Hepatocyte (in vitro differentiated cells): Measurements from ENCODE around the gene ADAM17. TPM values are rescaled to one million over a fixed set of nuclear protein-coding genes. Genes with fewer than 3 reads are reported as not detected.
"Not testable (repeated sequence)": the region's sequence is repeated elsewhere in the genome, so short reads cannot be mapped to it uniquely, and the experiment has no call there.

Experiments
- DNase-seq: peaks from one replicate; pipeline ENCODE4 v3.0.0-alpha.2; 2016; ENCODE audit warnings: low spot score
- H2AFZ ChIP-seq: fragments of 200-600 bp; sonication (generic); 2 replicates; pipeline ENCODE4 v1.6.0; 2016; ENCODE audit warnings: antibody characterized with exemption, mild to moderate bottlenecking
- H3K27ac ChIP-seq: fragments of 200-600 bp; sonication (generic); 2 replicates; pipeline ENCODE4 v1.5.1; 2016; ENCODE audit warnings: mild to moderate bottlenecking
- H3K27me3 ChIP-seq: fragments of 200-600 bp; sonication (generic); 2 replicates; pipeline ENCODE4 v1.6.1; 2016
- H3K36me3 ChIP-seq: fragments of 200-600 bp; sonication (generic); replicated peaks from 2 replicates; pipeline ENCODE4 v1.5.1; 2016; ENCODE audit warnings: low read depth; ENCODE audit not compliant: insufficient read depth
- H3K4me1 ChIP-seq: fragments of 200-600 bp; sonication (generic); 2 replicates; pipeline ENCODE4 v1.5.1; 2016; ENCODE audit warnings: mild to moderate bottlenecking, moderate library complexity; ENCODE audit not compliant: insufficient read depth
- H3K4me2 ChIP-seq: fragments of 200-600 bp; sonication (generic); 2 replicates; pipeline ENCODE4 v1.6.0; 2016
- H3K4me3 ChIP-seq: fragments of 200-600 bp; sonication (generic); 2 replicates; pipeline ENCODE4 v1.5.1; 2016; ENCODE audit warnings: mild to moderate bottlenecking
- H3K79me2 ChIP-seq: fragments of 200-600 bp; sonication (generic); 2 replicates; pipeline ENCODE4 v1.6.0; 2017; ENCODE audit warnings: mild to moderate bottlenecking
- H3K9me2 ChIP-seq: fragments of 200-600 bp; sonication (generic); replicated peaks from 2 replicates; pipeline ENCODE4 v1.6.0; 2017; ENCODE audit warnings: mild to moderate bottlenecking; ENCODE audit not compliant: insufficient read depth
- H3K9me3 ChIP-seq: fragments of 200-600 bp; sonication (generic); 2 replicates; pipeline ENCODE4 v1.5.1; 2016; ENCODE audit warnings: low read depth, mild to moderate bottlenecking
- H4K20me1 ChIP-seq: fragments of 200-600 bp; sonication (generic); 2 replicates; pipeline ENCODE4 v1.6.0; 2016; ENCODE audit warnings: mild to moderate bottlenecking; ENCODE audit not compliant: insufficient read depth, poor library complexity, severe bottlenecking
- CTCF ChIP-seq: fragments of 200-600 bp; sonication (generic); IDR thresholded peaks from 2 replicates; pipeline ENCODE4 v1.5.1; 2016; ENCODE audit warnings: antibody characterized with exemption, mild to moderate bottlenecking; ENCODE audit not compliant: poor library complexity
- EZH2 ChIP-seq: fragments of 200-600 bp; sonication (generic); IDR thresholded peaks from 2 replicates; pipeline ENCODE4 v1.6.1; 2016; ENCODE audit warnings: antibody characterized with exemption, mild to moderate bottlenecking, borderline replicate concordance
- EZH2phosphoT487 ChIP-seq: fragments of 200-600 bp; sonication (generic); IDR thresholded peaks from one replicate; pipeline ENCODE4 v1.6.1; 2018; ENCODE audit warnings: antibody characterized with exemption, mild to moderate bottlenecking, low read depth, moderate library complexity; ENCODE audit not compliant: unreplicated experiment, severe bottlenecking
- WGBS: methylation state at CpG from one replicate; pipeline ENCODE4 v1.1.6; 2016; ENCODE audit warnings: low lambda C conversion rate; ENCODE audit errors: missing lambda C conversion rate; 5-methylcytosine and 5-hydroxymethylcytosine counted together
- polyA plus RNA-seq: library from polyadenylated mRNA; unstranded; fragments of >200 nt; fragmentation: Nextera tagmentation; extraction: Ambion mirVana; gene quantifications from 2 replicates; pipeline ENCODE4 v1.2.1, GENCODE V29; 2016
- total RNA-seq: library from RNA; depleted of rRNA; stranded (reverse); fragments of >200 nt; gene quantifications from 2 replicates; pipeline ENCODE4 v1.2.3, GENCODE V29; 2014

ADAM17 gene
- total and polyA plus RNA-seq, 2 experiments from 2014 or later: 20.5 to 30.2 TPM

GRCh38 chr2:9599430-9599829, 43.8 kb upstream of the ADAM17 start:
- TF ChIP-seq EZH2: no peak
- no peak for TF ChIP-seq CTCF
- H3K9me2 ChIP-seq: no peaks in the 10 kb centered on the region
- WGBS: 100% methylated on average over 1 of the region's 1 CpG

DNA sequence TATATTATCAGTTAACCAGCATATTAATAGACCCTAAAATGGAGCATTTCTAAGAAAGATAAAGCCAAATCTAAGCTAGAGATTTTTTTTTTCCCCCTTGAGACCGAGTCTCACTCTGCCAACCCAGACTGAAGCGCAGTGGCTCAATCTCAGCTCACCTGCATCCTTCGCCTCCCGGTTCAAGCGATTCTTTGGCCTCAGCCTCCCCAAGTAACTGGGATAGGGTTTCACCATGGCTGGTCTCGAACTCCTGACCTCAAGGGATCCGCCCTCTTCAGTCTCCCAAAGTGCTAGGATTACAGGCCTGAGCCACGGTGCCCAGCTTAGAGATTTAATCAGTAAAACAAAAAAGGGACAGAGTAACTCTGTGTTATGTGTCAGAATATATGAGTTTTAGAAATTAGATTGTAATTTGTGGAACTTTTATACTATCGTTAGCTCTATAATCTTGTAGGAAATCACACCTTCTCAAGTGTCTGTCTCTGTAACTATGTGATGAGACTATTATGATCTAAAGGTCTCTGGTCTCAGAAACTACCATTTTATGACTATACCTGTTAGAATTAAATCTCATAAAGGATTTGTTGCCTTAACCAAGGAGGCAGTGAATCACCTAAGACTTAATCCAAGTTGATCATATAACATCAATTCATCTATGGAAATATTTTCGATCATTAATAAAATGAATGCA, 41.1 kb upstream of the ADAM17 start:
- Histone ChIP-seq H4K20me1 (peaks cover 59% of the 10 kb centered on the region), H3K4me2 (no peak overlapping the region), H3K79me2 (peaks cover 100% of the 10 kb centered on the region), H3K4me3 (no peak overlapping the region), H3K27ac (no peak overlapping the region), H3K4me1 (no peaks in the 10 kb centered on the region), H3K9me3 (peaks cover 24% of the 10 kb centered on the region), H2AFZ (no peak overlapping the region), H3K36me3 (no peaks in the 10 kb centered on the region), H3K9me2 (no peaks in the 10 kb centered on the region), H3K27me3 (no peaks in the 10 kb centered on the region)
- no peak for DNase-seq
- 94% methylated on average over 10 of the region's 10 CpGs for WGBS
- no peak for TF ChIP-seq EZH2
- no peak for TF ChIP-seq CTCF
- TF ChIP-seq EZH2phosphoT487: no peak

More at GRCh38 chr2:9599430-9599829, 43.8 kb upstream of the ADAM17 start:
- H3K4me3 ChIP-seq: no peak overlapping the region
- H3K36me3 ChIP-seq: no peaks in the 10 kb centered on the region
- H3K4me1 ChIP-seq: no peaks in the 10 kb centered on the region
- no peak overlapping the region for H2AFZ ChIP-seq
- no peaks in the 10 kb centered on the region for H3K27me3 ChIP-seq
- no peak for DNase-seq
- H3K79me2 ChIP-seq: peaks cover 100% of the 10 kb centered on the region
- peaks cover 24% of the 10 kb centered on the region for H3K9me3 ChIP-seq
- H3K27ac ChIP-seq: no peak overlapping the region
- H3K4me2 ChIP-seq: no peak overlapping the region
- peaks cover 58% of the 10 kb centered on the region for H4K20me1 ChIP-seq

DNA sequence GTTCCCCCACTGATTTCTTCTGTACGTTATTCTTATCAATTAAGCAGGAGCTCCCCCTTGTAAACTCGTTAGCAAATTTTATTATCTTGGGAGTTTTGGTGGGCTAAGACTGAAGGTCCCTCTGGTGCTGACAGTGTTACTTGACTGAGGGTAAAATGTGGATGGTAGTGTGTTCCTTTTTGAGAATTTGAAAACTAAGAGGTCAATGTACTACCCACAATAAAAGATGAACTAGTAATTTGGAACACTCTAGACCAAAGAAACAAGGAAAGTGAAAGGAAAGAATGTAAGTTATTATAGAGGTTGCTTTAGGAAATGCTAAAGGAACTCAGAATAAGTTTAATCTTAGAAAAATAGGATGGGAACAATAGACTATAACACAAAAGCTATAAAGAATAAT, 40.1 kb upstream of the ADAM17 start:
- H3K4me2 ChIP-seq: no peak overlapping the region
- peaks cover 67% of the 10 kb centered on the region for H4K20me1 ChIP-seq

DNA sequence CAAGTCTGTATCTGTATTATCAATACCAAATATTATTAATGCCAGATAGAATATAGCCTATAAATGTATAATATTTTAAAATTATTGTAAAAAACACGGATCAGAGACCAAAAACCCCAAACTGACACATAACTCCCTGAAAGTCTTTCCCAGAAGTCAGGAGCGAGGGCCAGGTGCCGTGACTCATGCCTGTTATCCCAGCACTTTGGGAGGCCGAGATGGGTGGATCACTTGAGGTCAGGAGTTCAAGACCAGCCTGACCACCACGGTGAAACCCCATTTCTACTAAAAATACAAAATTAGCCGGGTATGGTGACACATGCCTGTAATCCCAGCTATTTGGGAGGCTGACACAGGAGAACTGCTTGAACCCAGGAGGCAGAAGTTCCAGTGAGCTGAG, 39.6 kb upstream of the ADAM17 start:
- H3K27ac ChIP-seq: peak overlapping the region; percentile 45
- not testable (repeated sequence) for H2AFZ ChIP-seq, DNase-seq, H3K4me1 ChIP-seq, H3K9me2 ChIP-seq, H3K36me3 ChIP-seq, H3K4me3 ChIP-seq, H3K27me3 ChIP-seq, H3K4me2 ChIP-seq
- H4K20me1 ChIP-seq: peaks cover 69% of the 10 kb centered on the region
- H3K79me2 ChIP-seq: peaks cover 100% of the 10 kb centered on the region
- WGBS: 73% methylated on average over 6 of the region's 6 CpGs
- peaks cover 17% of the 10 kb centered on the region for H3K9me3 ChIP-seq

More for the DNA sequence above, 40.1 kb upstream of the ADAM17 start:
- DNase-seq: no peak
- no peaks in the 10 kb centered on the region for H3K9me2 ChIP-seq
- H3K79me2 ChIP-seq: peaks cover 100% of the 10 kb centered on the region
- H3K4me3 ChIP-seq: no peak overlapping the region
- no peaks in the 10 kb centered on the region for H3K27me3 ChIP-seq
- TF ChIP-seq EZH2 (no peak), CTCF (no peak), EZH2phosphoT487 (no peak)
- H3K36me3 ChIP-seq: peaks cover 6% of the 10 kb centered on the region
- H2AFZ ChIP-seq: no peak overlapping the region
- H3K9me3 ChIP-seq: peaks cover 22% of the 10 kb centered on the region
- no peaks in the 10 kb centered on the region for H3K4me1 ChIP-seq
- 48% methylated on average over 2 of the region's 2 CpGs for WGBS
- no peak overlapping the region for H3K27ac ChIP-seq
